ENCODE data around the gene RPAIN.

RPAIN gene, protein sequence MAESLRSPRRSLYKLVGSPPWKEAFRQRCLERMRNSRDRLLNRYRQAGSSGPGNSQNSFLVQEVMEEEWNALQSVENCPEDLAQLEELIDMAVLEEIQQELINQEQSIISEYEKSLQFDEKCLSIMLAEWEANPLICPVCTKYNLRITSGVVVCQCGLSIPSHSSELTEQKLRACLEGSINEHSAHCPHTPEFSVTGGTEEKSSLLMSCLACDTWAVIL

DNA sequence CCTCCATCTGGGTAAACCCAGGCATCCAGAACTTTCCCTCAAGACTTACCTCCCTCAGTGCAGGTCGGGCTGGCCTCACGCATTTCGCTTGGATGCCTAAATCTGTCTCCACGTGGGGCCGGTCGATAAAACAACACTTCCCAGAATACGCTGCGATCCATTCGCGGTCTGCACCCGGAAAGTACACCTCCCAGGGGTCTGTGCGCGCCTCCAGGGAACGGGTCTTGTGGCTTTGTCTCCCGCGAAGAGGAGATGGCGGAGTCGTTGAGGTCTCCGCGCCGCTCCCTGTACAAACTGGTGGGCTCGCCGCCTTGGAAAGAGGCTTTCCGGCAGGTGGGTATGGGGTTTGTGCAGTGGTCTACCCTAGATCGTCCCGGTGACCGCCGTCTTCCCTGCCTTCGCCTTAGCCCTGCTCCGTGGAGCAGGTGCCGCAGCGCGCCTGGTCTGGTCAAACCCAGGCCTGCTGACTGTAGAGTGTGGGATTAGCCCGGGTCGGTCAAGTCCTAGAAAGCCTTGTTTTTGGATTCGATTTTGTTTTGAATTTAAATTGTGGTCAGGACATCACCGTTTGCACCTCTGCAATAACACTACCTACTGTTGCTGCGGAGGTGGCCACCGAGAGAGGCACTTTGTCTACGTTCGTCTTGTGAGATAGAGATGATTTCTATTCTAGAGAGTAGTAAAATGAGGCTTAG, at the start of gene RPAIN:
Gene RPAIN, plus strand, starts transcription at position 224 of the 695 bp plus-strand sequence. Its CDS starts 29 bp downstream, at position 253.
- peak; percentile 85 to 90 for DNase-seq

DNA sequence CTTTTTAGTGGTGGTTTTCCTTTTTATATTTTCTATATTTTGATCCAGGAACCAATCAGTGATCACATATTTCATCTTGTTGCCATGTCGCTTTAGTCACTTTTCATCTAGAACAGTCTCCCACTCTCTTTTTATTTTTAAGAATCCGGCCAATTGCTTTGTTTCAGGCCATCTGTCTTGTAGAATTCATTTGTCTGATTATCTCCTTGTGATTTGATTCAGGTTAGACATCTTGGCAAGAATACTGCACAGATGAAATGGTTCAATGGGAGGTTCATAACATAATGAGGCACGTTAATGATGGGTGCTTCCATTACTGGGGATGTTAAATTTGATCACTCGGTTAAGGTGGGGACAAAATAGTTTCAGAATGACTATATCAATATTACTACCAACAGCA, 49.6 kb upstream of the RPAIN start:
- DNase-seq = no peak

DNA sequence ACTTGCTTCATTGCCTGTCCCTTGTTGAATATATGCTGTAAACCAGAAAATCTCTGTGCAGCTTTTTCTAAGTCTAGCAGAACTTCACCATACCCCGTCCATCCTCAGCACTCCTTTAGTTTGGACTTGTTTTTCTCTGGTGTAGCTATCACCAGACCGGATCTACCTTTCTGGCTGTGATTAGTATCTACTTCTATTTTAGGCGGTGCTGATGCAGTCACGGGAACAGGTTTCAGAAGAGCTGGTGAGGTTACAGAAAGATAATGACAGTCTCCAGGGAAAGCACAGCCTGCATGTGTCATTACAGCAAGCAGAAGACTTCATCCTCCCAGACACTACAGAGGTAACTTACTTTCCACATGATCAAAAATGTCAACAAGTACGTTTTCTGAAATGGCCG, 46.9 kb upstream of the RPAIN start:
- DNase-seq = no peak

DNA sequence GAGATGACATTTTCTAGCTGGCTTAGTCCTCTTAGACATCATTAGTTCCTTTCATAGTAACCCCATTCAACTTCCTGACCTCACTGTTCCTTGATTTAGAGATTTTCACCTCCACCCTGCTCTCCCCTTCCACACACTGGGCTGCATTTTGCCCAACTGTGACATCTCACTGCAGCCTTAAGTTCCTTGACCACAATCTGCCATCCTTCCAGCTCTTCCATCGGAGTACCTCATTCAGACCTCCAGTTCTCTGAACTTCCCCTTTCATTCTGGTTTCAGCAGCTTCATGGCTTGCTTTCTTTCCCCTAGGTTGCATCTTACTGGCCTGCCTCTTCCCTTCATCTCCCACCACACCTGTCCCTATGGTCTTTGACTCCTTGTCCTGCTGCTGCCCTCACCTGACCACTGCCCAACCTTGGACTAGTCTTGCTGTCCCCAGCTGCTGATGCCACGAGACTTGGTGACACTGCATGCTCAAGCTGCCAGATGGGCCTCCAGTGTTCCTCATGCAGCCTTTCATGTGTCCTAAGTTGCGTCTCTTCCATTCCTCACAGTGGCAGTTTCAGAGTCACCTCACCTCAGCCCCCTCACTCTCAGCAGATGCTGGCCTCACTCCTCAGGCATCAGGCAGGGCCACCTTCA, 41.3 kb upstream of the RPAIN start:
- no peak for DNase-seq

DNA sequence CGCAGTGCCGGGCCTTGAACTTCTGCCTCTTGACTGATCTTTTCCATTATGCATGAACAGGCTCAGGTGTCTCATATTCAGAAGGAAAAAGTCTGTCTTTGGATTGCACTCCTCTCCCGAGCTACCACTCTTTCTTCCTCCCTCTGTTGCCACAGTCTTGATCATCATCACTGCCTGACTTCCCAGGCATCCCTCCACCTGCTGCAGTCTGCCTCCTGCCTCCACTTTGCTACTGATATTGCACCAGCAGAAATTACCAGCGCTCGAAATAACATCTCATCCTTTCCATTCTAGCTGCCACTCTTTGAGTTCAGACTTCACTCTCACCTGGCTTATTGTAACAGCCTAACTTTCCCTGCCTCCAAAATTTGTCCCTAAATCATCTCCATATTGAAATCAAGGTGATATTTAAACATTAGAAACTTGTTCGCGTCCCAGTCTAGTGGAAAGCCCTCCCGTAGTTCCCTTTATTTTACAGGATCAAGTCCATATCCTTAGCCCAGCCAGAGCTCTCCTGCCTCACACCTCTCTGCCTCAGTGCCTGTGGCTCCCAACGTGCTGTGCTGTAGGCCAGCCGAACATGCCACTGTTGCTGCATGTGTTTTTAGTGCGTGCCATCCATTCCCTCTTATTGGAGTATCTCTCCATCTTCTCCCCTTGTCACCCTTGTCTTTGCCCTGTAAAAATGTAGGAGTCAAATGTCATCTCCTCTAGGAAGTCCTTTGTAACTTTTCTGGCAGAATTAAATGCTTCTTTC, 40.5 kb upstream of the RPAIN start:
- DNase-seq = no peak

DNA sequence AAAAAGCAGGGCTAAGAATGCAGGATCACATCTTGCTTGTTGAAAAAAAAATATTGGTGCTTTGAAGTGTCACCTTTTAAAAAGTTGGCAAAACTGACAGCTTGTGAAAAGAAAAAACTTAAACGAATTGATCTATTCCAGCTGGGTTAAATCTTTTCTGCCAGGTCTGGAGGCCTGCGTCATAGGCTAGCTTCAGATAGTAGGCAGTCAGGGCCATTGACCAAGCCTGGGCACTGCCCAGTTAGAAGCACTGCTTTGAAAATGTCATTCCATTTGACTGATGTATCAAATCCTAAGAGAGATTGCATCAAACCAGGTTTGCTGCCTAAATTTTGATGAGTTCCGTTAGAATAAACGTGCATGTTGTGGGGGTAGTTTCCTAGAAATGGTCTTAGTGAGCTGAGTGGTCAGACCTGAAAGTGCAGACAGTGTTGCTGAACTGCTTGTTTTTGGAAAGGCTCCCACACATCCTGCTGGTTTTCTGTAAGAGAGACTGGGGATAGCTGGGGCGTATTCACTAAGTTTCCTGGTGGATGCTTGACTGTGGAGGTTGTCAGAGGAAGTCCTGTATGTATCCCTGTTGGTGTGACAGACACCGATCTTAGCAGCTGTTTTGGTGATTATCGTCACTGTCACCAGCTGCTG, 39.4 kb upstream of the RPAIN start:
- no peak for DNase-seq

DNA sequence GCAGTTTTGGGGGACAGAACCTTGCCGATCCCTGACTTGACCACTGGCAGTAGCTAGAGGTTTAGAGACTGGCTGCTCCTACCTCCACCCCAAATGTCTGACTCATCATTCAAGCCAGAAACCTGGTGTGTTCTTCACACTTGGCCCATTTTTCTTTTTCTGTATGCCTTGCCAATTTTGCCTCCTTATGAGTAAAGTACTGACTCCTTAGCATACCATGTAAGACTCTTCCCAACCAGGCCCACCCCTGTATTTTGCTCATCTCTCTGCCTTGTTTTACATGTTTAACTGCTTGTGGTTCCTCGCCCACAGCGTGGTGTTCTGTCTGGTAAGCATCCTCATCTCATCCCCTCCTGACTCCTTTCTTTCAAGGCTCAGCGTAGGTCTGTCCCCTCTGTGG, 38.4 kb upstream of the RPAIN start:
- DNase-seq = no peak

DNA sequence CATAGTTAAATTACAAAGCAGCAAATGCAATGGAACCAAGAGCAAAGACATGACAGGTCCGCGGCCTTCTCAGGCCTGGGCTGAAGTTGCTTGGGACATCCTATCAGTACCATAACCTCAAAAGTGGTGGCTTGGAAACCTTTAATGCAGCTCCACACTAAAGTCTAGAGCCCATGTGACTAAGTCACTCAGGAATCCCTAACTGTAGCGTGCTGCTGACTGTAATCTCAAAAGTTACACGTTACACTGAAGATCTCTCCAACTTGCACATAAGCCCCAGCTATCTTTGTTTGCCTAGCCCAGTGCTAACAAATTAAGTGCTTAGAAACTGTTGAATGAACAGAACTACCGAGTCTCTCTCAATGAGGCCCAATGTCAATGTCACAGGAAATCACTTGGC, 28.3 kb upstream of the RPAIN start:
- no peak for DNase-seq

DNA sequence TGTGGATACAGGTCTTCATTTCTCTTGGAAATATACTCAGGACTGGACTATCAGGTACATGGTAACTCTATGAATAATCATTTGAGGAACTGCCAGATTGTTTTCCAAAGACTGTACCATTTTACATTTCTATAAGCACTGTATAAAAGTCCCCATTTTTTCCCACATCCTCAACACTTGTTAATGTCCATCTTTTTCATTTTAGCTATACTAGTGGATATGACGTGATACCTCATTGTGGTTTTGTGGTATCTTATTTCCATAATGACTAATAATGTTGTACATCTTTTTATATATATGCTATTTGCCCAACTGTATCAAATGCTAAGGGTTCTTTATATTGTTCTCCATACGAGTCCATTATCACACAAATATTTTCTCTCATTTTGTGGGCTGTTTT, 23.4 kb upstream of the RPAIN start:
- no peak for DNase-seq

DNA sequence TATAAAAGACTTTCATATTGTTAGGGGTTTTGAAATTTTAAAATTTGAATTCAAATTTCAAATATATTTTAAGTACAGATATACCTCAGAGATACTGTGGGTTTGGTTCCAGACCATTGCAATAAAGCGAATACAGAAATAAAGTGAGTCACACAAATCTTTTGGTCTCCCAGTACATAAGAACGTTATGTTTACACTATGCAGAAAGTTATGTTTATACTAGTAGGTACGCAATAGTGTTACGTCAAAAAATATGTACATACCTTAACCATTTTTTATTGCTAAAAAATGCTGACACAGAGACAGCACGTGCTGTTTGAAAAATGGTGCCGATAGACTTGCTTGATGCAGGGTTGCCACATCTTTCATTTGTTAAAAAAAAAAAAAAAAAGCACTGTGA, 20.2 kb upstream of the RPAIN start:
- DNase-seq = no peak

DNA sequence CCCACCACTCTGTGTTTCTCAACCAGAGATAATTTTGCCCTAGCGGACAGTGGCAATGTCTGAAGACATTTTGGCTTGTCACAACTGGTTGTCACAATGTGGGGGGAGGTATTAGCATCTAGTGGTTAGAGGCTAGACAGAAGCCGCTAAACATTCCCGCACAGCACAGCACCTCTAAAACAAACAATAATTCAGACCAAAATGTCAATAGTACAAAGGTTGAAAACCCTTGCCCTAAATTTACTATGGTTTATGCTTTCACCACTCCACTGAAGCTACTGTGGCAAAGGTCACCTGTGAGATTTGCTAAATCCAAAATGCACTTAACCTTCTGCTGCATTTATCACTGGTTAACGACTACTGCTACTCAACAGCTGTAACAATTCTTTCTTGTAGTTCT, 14.6 kb upstream of the RPAIN start:
- no peak for DNase-seq

DNA sequence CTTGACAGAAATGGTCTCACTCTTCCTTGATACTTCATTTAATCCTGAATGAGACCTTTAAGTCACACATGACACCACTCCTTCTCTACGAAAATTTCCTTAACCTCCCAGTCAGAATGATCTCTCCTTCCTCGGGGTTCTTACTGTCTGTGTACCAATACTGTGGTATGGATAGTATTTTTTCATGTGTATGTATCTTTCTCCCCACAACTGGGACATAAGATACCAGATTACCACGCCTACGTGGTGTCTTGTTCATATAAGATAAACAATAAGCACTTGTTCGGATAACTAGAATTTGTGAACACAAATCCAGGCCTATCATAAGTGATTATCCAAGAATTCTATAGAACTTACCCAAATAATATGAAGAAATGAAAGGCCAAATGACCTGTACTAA, 11.8 kb upstream of the RPAIN start:
- DNase-seq = no peak

DNA sequence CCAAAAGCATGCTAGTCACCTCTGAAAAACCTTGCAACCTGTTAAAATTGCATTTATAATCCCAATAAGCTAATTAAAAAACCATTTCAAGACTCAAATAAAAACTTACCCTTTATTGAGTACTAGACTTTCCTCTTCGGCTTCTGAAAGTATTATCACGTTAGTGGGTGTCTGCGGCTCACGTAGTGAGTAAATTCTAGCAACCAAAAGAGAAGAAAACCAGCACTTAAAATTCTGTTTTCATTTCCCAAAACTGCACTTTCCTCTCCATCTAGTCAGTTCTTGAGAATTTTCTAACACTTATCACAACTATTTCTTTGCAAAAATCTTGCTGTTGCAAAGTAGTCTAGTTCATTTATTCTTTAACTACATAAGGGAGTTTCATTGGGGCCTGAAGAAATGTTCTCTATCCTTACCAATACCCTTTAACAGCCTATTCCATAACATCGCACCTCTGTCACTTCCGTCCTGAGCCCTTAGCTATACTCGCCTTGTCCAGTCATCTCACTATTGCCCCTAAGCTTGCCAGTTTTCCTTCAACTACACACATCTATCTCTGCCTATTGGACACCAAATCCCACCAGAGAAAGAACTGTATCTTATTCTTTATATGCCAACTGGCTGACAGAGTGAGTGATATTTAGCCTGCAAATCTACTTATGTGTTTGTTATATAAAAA, 9.2 kb upstream of the RPAIN start:
- no peak for DNase-seq

DNA sequence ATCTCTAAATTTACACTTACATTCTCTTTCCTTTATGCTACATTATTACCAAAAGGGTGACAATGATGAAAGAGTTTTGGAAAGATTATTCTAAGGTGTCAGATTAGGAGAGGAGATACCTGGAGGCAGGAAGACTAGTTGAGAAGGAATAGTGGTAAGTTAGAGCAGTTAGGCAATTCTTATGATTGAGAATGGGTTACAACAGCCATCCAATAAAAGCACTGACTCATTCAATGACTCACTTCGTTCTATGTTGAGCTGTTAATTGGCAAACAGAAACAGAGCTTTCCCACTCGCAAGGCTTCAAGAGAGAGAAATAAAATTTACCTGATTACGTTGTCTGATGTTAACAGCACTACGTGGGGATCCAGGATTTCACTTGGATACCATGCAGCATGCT, 6.3 kb upstream of the RPAIN start:
- DNase-seq = no peak

DNA sequence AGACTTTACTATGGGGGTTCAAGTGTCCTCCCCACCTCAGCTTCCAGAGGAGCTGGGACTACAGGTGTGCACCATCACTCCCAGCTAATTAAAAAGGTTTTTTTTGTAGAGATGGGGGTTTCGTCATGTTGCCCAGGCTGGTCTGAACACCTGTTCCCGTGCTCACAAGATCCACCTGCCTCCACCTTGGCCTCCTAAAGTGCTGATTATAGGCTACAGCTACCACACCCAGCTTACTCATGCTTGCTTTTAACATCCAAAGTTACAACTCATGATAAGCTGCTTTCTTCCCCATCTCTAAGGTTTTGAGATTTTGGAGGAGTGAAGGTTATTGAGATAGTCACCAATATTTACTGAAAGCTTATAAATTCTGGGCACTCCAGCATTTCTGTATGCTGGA, 3.1 kb upstream of the RPAIN start:
- no peak for DNase-seq

DNA sequence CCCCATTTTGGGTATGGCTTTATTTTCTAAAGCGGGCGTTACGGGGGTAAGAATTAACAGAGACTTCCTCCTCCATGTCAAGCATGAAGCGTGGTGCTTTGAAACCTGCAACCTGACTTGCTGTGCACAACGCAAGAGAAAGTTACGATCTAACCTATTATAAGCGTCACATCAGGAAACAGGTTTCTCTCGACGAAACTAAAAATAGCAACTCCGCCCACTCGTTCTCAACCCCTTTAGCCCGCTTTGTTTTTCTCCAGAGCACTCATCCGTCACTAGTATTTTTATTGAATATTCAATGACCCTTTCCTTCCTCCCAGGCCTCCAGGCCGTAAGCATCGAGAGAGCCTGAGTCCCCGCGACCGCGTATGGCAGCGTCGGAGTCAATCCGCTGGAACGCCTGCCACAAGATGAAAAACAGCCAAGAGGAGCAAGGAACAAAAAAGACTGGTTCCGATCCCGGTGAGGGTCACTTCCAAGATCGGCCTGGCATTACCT, 1.1 kb upstream of the RPAIN start:
- DNase-seq = peak; percentile 45 to 56

DNA sequence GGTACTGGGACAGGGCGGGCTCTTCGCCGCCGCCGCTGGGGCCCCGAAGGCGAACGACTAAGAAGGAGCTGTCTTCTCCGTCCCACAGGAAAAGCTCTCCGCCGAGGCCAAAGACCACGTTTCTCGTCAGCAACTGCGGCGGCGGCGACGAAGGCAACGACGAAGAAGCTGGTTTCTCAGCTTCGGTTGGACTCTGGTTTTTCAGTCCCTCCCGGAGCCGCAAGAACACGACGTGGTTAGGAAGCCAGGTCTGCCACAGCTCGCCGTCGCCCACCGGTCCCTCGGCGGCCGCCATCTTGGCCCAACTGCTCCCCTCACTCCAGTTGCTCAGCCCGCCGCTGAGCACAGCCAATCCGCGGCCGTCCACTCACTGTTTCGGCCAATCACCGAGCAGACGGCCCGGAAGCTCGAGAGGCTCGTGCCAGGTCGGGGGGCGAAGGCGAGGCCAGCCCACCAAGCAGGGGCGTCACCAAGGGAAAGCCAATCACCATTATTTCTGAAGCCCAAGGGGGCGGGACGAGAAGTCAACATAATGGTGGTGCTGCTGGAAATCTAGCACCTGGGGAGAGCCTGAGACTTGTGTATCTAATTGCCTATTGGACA, 525 bp upstream of the RPAIN start, which contains the start of gene NUP88:
Gene NUP88, minus strand, starts transcription at position 307 of the 603 bp plus-strand sequence. Its CDS starts 12 bp downstream, at position 295.
- peak; percentile 95 to 97 for DNase-seq

DNA sequence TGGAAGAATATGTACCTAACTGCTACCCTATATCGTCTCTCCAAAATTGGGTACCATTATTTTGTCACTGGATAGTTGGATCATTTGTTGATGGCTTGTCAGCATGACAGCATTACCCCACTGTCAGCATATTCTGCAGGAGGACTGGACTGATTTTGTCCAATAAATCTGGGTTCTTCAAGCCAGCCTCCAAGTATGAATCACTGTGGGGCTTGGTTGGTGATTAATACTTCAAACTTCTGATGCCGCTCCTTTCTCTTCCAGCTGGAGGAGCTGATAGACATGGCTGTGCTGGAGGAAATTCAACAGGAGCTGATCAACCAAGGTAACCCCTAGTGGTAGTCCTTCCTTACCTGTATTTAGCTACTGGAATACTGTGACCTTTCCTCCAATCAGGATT, 2.5 kb downstream of the RPAIN start:
- no peak for DNase-seq

DNA sequence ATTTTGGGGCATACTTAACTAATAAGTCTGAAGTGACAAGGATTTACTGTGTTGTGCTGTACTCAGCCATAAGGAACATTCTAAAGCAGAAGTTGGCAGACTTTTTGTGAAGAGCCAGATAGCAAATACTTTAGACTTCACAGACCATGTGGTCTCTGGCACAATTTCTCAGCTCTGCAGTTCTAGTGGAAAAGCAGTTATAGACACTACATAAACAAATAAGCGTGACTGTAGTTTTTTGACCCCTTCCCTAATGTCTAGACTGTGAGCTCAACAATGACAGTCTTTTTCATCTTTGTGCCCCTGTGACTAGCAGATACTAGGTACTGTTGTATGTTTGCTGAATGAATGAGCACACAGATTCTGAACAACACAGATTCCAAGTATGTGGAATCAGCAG, 4.9 kb downstream of the RPAIN start:
- DNase-seq = no peak

DNA sequence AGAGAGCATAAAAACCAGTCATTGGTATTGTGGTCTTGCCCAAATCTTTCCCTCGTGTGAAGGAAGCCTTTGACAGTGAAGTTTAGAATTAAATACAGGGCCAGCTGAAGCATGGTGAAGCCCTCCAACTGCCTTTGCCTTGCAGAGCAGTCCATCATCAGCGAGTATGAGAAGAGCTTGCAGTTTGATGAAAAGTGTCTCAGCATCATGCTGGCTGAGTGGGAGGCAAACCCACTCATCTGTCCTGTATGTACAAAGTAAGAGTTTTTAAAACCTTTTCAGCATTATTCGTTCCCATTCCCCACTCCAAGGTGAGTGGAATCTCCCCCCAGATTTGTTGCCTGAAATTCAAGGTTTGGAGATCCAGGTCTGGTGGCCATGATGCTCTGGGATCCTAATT, 5.8 kb downstream of the RPAIN start:
- DNase-seq = no peak

DNA sequence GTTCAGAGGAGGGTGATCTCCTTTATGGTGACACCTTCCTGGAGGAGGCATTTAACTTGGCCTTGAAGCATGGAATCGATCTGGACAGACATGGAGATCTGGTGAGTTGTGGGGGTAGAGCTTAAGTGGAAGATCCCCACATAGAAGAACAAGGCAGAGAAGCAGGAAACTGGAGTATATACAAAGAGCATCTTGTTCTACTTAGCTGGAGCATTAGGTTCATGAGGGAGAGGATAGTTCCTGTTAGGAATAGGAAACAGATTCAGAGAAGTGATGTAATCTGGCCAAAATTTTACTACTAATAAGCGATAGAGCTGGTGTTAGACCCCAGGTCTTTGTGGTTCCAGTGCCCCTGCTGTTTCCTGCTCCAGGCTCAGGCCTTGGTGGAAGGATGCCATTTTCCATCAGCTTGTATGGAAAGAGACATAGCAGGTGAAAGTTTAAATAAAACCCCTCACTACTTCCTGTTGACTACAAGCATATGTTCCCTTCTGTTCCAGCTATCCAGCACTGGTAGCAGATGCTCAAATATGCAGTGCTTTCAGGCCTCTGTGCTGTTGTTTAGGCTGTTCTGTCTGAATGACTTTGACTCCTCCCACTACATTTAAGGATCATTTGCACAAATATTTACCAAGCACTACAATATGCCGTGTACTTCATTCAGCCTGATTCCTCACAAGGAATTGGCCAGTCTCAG, 9.4 kb downstream of the RPAIN start:
- no peak for DNase-seq

Measured in NCI-H526 (cell line).